ENCODE results near the gene DBI. TPM values are rescaled to one million over a fixed set of nuclear protein-coding genes. Genes with fewer than 3 reads are reported as not detected.

The DBI gene
- total RNA-seq, 1 donor from 2014 or later, result 125 TPM

- Mint-ChIP-seq H3K9me3 (peaks cover 9% of the 10 kb centered on the region), H3K4me1 (ENCODE audit: unreplicated experiment) (peaks cover 21% of the 10 kb centered on the region), H3K27me3 (peaks cover 4% of the 10 kb centered on the region), H3K27ac (no peak overlapping the region), H3K36me3 (peaks cover 6% of the 10 kb centered on the region), H3K4me3 (no peak overlapping the region)
- no peak for TF ChIP-seq CTCF (conservative IDR thresholded peaks at IDR 0.05)
- DNase-seq (ENCODE audit: extremely low spot score, unreplicated experiment), result no peak
Observed at GRCh38 chr2:119419803-119420508, 53.2 kb downstream of the DBI start.

GRCh38 chr2:119421304-119421703 is 54.5 kb downstream of the DBI start:
- H3K4me3 Mint-ChIP-seq, result no peak overlapping the region
- H3K4me1 Mint-ChIP-seq (ENCODE audit: unreplicated experiment), result peaks cover 25% of the 10 kb centered on the region
- H3K9me3 Mint-ChIP-seq, result peaks cover 9% of the 10 kb centered on the region
- no peak overlapping the region for H3K27ac Mint-ChIP-seq
- no peak for DNase-seq (ENCODE audit: extremely low spot score, unreplicated experiment)
- H3K36me3 Mint-ChIP-seq, result peaks cover 6% of the 10 kb centered on the region
- peaks cover 4% of the 10 kb centered on the region for H3K27me3 Mint-ChIP-seq
- TF ChIP-seq CTCF (conservative IDR thresholded peaks at IDR 0.05), result no peak

GRCh38 chr2:119421741-119422140 is 55.0 kb downstream of the DBI start:
- no peak overlapping the region for H3K4me3 Mint-ChIP-seq
- no peak overlapping the region for H3K27ac Mint-ChIP-seq
- no peak for TF ChIP-seq CTCF (conservative IDR thresholded peaks at IDR 0.05)
- DNase-seq (ENCODE audit: extremely low spot score, unreplicated experiment), result no peak
- H3K4me1 Mint-ChIP-seq (ENCODE audit: unreplicated experiment), result peaks cover 30% of the 10 kb centered on the region
- H3K36me3 Mint-ChIP-seq, result peaks cover 6% of the 10 kb centered on the region
- H3K27me3 Mint-ChIP-seq, result peaks cover 4% of the 10 kb centered on the region
- peaks cover 9% of the 10 kb centered on the region for H3K9me3 Mint-ChIP-seq

Other genes with a start within 250 kb of the DBI start
- 1.1 and 1.8 TPM in 2 replicates for gene C1QL2, start 208.2 kb upstream of the DBI start, total RNA-seq (ENCODE audit: low replicate concordance)
- 19.0 and 25.5 TPM in 2 replicates for gene STEAP3, start 143.1 kb upstream of the DBI start, total RNA-seq (ENCODE audit: low replicate concordance)
- gene C2orf76, start 143 bp upstream of the DBI start, total RNA-seq (ENCODE audit: low replicate concordance), result 10.8 and 11.7 TPM in 2 replicates
- 11.8 and 16.4 TPM in 2 replicates for gene TMEM37, start 64.9 kb downstream of the DBI start, total RNA-seq (ENCODE audit: low replicate concordance)
- gene SCTR, start 157.5 kb downstream of the DBI start, total RNA-seq (ENCODE audit: low replicate concordance), result 1.9 and 2.4 TPM in 2 replicates
- gene CFAP221, start 177.5 kb downstream of the DBI start, total RNA-seq (ENCODE audit: low replicate concordance), result 1.6 and 4.8 TPM in 2 replicates

All from type B pancreatic cell (in vitro differentiated cells).